T47D (cell line): Measurements from ENCODE around the gene SYNGAP1.

ENCODE experiments used
- DNase-seq, 2 experiments: peaks; one replicate each; pipeline versions ENCODE4 v3.0.0 to v3.0.0-alpha.2; 2011 to 2012; ENCODE audit warnings: low read depth in 1 of 2, low spot score in 1 of 2
- JUND ChIP-seq: IDR thresholded peaks from 2 replicates; pipeline ENCODE4 v1.6.1; 2012; ENCODE audit warnings: low read depth
- in situ Hi-C: cut with HindIII; loops from 2 replicates; pipeline ENCODE4 v1.10.0; 2016; ENCODE audit warnings: low sequenced_read_pairs, low pct_unique_long_range_greater_than_20kb

The SYNGAP1 gene

DNA sequence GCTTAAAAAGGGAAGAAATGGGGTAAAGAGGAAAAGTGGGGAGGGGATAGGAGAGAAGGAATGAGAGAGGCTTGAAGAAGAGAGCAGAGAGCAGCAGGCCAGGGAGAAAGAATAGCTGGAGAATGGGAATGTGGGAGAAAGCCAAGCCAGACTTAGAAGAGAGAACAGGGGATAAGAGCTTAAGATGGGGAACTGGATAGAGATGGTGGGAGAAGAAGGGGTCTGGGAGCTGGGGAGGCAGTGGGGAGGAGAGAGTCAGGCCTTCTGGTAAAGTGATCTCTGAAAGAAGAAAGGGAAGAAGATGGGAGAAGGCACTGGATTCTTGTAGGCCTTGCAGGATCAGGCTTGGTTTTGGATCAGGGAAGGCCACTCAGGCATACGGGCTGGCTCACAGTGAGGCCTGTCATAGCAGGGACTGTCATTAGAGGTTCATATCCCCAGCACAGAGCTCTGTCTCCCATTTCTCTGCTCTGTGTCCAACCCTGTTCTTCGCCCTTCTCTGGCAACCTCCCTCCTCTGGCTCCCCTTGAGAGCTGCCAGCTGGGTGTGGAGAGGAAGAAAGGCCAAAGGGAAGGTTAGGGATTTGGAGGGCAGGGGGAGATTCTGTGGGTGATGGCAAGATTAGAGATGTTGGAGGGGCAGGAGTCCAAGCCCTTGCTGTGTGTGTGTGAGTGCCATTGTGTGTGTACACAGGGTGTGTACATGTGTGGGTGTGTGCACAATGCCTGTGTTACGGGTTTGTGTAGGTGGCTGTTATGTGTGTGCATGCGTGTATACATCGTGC, 9.3 kb downstream of the SYNGAP1 start:
- no peak for DNase-seq
- no peak for TF ChIP-seq JUND
- in situ Hi-C loops, result no loop called here

DNA sequence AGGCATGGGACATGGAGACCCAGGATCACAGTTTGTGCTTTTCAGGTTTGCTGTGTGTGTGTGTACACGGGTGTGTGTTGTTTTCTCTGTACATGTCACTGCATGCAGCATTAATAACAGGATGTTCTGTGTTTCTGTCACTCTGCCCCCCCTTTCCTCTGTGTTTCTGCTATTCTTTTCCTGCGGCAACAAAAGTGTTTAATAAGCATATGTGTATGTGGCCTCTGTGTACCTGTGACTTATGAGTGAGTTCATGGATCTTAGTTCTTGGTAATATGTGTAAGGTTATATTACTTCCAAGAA, 9.8 kb downstream of the SYNGAP1 start:
- in situ Hi-C loops, result no loop called here
- no peak for TF ChIP-seq JUND
- DNase-seq, result no peak

DNA sequence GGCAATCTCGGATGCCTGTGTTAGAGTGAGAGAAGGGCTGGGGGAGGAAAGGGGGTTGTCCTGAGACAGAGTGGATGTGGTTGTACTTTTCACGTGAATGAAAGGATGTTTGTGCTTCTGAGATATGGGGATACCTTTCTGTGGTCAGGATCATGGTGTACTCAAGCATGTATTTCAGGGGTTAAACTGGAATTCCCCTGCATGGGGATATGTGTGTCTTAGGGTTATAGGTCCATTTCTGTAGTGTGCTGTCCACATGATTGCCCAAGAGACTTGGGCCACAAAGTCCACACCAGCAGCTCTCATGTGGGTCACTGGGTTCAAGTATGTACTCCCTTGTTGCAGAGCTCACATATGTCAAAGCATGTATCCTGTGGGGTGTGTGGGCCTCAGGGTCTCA, 10.5 kb downstream of the SYNGAP1 start:
- no peak for DNase-seq
- TF ChIP-seq JUND, result no peak
- in situ Hi-C loops, result no loop called here

DNA sequence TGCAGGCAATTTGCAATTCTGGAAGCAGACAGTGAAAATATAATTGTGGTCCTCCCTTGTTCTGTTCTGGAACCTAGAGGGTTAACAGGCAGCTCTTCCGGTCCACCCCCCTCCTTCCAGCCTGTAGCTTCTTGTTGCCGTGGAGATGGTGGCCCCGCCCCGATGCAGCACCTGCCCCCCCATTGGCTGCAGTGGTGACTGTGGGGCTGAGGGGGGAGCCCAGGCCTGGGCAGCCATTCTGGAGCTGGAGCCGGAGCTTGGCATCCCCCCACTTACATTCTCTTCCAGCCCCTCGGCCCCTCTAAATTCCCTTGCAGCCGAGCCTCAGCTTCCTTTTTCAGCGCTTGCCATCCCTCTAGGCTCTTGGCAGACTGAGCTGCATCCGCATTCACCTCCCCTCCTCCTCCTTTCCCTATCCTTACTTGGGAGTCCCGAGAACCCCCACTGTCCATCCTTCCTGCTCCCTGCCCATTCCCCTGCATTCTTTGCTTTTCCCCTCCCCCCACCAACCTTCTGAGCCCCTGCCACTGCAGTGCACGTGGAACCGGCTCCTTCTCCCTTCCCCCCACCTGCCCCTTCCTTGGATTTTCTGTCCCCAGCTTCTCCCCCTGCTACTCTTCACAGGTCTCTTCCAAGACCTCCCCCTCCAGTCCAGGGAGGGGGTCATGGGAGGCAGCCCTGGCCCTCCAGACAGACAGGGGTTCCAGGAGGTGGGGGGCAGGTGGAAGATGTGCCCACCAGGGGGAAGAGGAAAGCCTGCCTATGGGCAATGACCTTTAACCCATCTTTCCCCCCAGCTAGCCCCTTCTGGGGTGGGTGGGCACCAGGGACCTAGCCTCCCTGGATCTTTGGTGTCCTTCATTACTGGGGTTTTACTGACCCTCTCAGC, 11.4 kb downstream of the SYNGAP1 start:
- no peak for TF ChIP-seq JUND
- DNase-seq, result peak; percentile 86 to 97
- in situ Hi-C loops, result no loop called here

DNA sequence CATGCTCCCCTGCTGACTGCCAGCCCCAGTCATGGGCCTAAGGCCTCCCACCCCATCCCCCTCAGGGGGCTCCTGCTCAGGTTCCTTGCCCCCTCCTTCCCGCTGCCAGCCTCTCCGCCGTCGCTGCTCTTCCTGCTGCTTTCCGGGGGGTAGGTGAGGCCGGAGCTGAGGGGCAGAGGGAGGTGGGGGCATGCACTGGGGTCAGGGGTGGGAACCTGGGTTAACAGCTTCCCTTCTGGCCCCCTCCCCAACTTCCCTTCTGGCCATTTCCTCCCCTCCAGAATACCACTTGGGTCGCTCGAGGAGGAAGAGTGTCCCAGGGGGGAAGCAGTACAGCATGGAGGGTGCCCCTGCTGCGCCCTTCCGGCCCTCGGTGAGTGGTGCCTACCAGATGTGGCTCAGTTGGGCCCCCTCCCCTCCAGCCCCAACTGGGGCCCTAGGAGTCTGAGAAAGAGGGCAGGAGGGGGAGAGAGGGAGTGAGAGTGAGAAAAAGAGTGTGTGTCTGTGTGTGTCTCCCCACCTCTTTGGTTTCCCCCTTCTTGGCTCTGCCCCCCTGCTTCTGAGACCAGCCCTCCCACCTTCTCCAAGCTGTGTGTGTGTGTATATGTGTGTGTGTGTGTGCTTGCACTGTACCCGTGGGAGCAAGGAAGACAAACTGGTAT, 12.1 kb downstream of the SYNGAP1 start:
- in situ Hi-C loops, result no loop called here
- no peak for TF ChIP-seq JUND
- no peak for DNase-seq

DNA sequence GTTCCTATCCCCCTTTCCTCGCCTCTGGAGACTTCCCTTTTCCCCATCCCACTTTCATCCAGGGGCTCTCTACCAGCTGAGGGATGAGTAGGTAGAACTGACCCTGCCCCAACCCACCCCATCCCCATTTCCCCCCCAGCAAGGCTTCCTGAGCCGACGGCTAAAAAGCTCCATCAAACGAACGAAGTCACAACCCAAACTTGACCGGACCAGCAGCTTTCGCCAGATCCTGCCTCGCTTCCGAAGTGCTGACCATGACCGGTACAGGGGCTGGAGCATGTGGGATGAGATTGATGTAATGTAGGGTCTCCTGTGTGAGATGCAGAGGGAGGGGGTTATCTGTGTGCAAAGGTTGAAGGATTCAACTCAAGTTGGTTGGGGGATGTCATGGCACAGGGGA, 12.7 kb downstream of the SYNGAP1 start:
- in situ Hi-C loops, result no loop called here
- no peak for DNase-seq
- no peak for TF ChIP-seq JUND

DNA sequence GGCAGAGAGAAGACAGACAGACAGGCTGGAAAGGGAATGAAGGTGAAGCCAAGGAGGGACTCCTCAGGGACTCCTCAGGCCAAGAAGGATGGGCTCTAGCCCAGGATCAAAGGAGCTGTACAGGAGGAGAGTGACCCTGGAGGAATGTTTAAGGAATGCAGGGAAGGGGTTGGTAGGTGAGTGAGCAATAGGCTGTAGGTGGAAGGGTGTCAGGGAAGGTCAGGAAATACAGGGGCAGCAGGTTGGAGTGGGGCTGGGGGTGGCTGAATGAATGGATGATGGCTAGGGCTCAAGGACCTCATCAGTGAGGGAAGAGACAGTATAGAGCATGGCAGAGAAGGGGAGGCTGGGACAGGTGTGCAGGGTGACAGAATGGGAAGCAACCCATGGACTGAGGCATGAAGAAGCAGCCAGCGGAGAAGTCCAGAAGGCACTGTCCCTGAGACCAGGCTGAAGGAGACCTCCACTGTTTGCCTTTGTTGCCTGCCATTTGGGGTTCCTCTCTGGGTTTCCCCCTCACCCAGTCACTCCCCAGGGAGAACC, 13.2 kb downstream of the SYNGAP1 start:
- no peak for TF ChIP-seq JUND
- in situ Hi-C loops, result no loop called here
- DNase-seq, result no peak

DNA sequence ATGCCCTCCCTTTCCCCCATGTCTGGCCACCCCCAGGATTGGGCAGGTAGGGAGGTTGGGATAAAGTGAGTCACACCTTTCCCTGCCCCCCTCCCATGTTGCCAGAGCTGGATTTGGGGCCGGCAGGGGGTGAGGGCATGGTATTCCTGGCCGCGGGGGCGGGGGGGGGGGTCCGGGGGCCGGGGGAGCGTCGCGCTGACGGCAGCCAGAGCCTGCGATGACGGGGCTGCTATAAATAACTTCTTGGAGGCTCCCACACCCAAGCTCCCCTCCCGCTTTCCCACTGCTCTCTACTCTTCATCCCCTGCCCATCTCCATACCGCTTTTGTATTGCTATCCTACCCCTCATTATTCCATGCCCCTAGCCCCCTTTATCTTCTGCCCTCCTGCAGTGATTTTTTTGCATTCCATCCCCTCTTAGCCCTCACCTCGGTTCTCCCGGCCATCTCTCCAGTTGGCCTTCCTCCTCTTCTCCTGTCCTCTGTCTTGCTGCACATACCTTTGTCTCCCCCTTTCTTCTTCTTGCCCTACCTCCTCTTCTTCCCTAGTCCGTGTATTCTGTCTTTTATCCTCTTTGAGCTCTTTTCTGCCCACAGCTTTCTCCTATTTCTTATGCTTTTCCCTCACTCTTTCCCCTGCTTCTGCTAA, 13.8 kb downstream of the SYNGAP1 start:
- no peak for TF ChIP-seq JUND
- in situ Hi-C loops, result no loop called here
- no peak for DNase-seq

DNA sequence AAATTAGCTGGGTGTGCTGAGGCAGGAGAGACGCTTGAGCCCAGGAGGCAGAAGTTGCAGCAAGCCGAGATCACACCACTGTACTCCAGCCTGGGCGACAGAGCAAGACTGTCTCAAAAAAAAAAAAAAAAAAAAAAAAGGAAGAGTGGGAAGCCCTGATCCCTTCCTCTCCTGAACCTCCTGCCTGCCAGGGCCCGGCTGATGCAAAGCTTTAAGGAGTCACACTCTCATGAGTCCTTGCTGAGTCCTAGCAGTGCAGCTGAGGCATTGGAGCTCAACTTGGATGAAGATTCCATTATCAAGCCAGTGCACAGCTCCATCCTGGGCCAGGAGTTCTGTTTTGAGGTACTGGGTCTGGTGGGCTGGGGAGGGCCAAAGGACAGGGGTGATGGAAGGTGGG, 15.1 kb downstream of the SYNGAP1 start:
- TF ChIP-seq JUND, result no peak
- in situ Hi-C loops, result no loop called here
- no peak for DNase-seq

DNA sequence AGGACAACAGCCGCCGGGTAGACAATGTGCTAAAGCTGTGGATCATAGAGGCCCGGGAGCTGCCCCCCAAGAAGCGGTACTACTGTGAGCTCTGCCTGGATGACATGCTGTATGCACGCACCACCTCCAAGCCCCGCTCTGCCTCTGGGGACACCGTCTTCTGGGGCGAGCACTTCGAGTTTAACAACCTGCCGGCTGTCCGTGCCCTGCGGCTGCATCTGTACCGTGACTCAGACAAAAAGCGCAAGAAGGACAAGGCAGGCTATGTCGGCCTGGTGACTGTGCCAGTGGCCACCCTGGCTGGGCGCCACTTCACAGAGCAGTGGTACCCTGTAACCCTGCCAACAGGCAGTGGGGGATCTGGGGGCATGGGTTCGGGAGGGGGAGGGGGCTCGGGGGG, 17.8 kb downstream of the SYNGAP1 start:
- DNase-seq, result no peak
- in situ Hi-C loops, result no loop called here

DNA sequence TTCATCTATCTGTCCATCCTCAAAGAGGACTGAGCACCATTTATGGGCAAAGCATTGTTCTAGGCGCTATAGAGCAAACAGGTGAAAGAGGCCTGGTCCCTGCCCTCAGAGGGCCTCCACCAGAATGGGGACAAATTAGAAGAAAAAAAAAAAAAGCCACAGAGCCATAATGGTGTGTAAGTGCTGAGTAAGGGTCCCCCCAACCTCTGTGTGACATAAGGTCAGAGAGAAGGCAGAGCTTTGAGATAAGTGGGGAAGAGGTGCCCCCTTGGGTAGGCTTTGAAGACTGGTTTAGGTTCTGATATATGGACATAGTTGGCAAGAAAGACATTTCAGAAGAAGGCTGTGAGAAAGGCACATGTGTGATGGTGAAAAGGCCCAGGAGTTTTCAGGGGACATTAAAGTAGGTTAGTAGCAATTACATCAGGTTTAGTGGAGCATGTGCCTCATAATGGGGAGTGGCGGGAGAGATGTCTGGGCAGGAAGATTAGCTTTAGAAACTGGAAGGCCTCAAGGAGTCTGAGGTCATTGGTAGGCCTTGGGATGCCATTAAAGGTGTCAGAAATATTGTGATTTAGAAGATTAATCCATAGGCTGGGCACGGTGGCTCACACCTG, 19.2 kb downstream of the SYNGAP1 start:
- TF ChIP-seq JUND, result no peak
- in situ Hi-C loops, result no loop called here
- DNase-seq, result no peak

More for the DNA sequence above, 17.8 kb downstream of the SYNGAP1 start:
- TF ChIP-seq JUND, result no peak

DNA sequence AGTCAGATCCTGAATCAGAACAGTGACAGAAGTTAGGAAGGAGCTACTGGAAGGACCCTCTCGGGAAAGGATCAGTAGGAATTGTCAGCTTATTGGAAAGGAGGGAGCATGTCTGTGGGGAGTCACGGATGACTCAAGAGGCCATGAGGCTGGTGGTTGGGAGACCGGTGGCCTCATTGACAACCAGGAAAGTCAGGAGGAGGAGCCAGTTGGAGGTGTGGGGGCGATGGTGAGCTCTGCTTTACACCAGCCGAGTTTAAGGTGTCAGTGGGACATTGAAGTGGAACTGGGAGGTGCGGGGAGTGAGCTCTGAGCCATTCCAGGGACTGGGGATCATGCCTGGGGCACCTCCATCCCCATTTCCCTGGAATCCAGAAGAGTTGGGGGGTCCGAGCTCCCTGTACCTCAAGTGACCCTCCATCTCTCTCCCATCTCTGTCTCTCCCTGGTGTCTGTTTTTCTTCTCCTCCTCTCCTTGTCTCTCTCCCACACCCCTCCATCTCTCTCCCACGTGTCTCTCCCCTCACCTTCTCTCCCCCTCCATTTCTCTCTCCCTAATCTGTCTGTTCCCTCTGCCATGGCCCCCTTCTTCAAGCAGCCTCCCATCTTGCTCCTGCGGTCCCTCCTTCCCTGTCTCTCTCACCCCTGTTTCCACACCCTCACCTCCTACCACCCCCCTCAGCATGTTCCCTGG, 20.2 kb downstream of the SYNGAP1 start:
- no peak for DNase-seq
- in situ Hi-C loops, result no loop called here
- no peak for TF ChIP-seq JUND
